ENCODE results near the gene ST6GALNAC5.

DNA sequence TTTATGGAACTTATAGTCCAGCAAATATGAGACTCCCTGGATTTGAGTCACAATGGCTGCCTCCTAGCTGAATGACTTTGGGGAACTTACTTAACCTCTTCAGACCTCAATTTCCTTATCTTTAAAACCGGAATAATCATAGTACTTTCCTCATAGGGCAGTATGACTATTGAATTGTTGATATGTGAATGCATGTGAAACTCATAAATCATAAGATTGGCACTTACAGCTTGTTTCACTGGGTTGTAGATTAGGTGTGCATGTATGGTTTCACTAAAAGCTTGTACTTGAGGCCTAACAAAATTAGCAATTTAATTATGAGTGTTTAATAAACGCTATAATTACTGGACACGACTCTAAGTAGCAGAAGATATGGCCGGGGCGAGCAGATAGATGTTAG, 72.5 kb downstream of the ST6GALNAC5 start:
- no peak for TF ChIP-seq POLR2A (IDR thresholded peaks at IDR 0.05)
- TF ChIP-seq CTCF (IDR thresholded peaks at IDR 0.05): no peak
- TF ChIP-seq POLR2AphosphoS5 (IDR thresholded peaks at IDR 0.05): no peak
- no peak for TF ChIP-seq EP300 (IDR thresholded peaks at IDR 0.05)

Measured in suprapubic skin (tissue), 4 donors.